ENCODE results near the gene POMGNT1. TPM values are rescaled to one million over a fixed set of nuclear protein-coding genes. Genes with fewer than 3 reads are reported as not detected.

The POMGNT1 gene
- total RNA-seq, 2 experiments from 2014 or later: 32.4 to 32.9 TPM

Other genes starting within 250 kb of the POMGNT1 start
- gene PIK3R3, start 65.8 kb downstream of the POMGNT1 start, total RNA-seq: under 1 TPM; 0.45 to 0.49 TPM
- not detected for gene TSPAN1, start 23.3 kb downstream of the POMGNT1 start, total RNA-seq
- not detected for gene P3R3URF, start 21.9 kb downstream of the POMGNT1 start, total RNA-seq
- under 1 TPM; 0.21 to 0.25 TPM for gene LURAP1, start 4.9 kb upstream of the POMGNT1 start, total RNA-seq
- 10 to 100 TPM; 83.9 to 88.0 TPM for gene RAD54L, start 49.3 kb upstream of the POMGNT1 start, total RNA-seq
- gene LRRC41, start 105.2 kb upstream of the POMGNT1 start, total RNA-seq: 10 to 100 TPM; 28.0 to 29.8 TPM
- gene UQCRH, start 105.3 kb upstream of the POMGNT1 start, total RNA-seq: 100 to 1,000 TPM; 403 to 409 TPM
- gene NSUN4, start 142.4 kb upstream of the POMGNT1 start, total RNA-seq: 10 to 100 TPM; 33.6 to 37.8 TPM
- gene FAAH, start 195.9 kb upstream of the POMGNT1 start, total RNA-seq: 1 to 10 TPM; 3.8 to 4.8 TPM